Activated naive CD4-positive, alpha-beta T cell treated with Interleukin-2 at 50 U/mL for 16 hours (primary cell): ENCODE data around the gene CAMK2A.

Experiments
- DNase-seq: peaks from one replicate; pipeline ENCODE4 v3.0.0-alpha.2; 2020

The CAMK2A gene

GRCh38 chr5:150209099-150209635 is 80.4 kb downstream of the CAMK2A start:
- no peak for DNase-seq

- no peak for DNase-seq
Observed at GRCh38 chr5:150208187-150209098, 81.1 kb downstream of the CAMK2A start.

GRCh38 chr5:150206779-150207115 is 82.8 kb downstream of the CAMK2A start:
- DNase-seq: no peak

- no peak for DNase-seq
Observed at GRCh38 chr5:150206098-150206778, 83.3 kb downstream of the CAMK2A start.

GRCh38 chr5:150204590-150204960 is 85.0 kb downstream of the CAMK2A start:
- no peak for DNase-seq

GRCh38 chr5:150203832-150204589 is 85.6 kb downstream of the CAMK2A start:
- DNase-seq: no peak

- DNase-seq: no peak
Observed at GRCh38 chr5:150202501-150202900, 87.1 kb downstream of the CAMK2A start.

GRCh38 chr5:150197476-150197875 is 92.1 kb downstream of the CAMK2A start:
- no peak for DNase-seq

GRCh38 chr5:150196986-150197385 is 92.6 kb downstream of the CAMK2A start:
- DNase-seq: no peak

- no peak for DNase-seq
Observed at GRCh38 chr5:150196514-150196913, 93.1 kb downstream of the CAMK2A start.

GRCh38 chr5:150195736-150196485 is 93.7 kb downstream of the CAMK2A start:
- no peak for DNase-seq

GRCh38 chr5:150192462-150192861 is 97.1 kb downstream of the CAMK2A start:
- DNase-seq: no peak

GRCh38 chr5:150190987-150191386 is 98.6 kb downstream of the CAMK2A start:
- DNase-seq: no peak

GRCh38 chr5:150190503-150190979 is 99.0 kb downstream of the CAMK2A start:
- no peak for DNase-seq

- DNase-seq: no peak
Observed at GRCh38 chr5:150189728-150190502, 99.7 kb downstream of the CAMK2A start, which contains the start of gene SLC6A7. TSS of gene SLC6A7 (plus strand) at chr5:150190062. CDS start at chr5:150190328, 266 bp downstream.

GRCh38 chr5:150189326-150189725 is 100.2 kb downstream of the CAMK2A start:
- no peak for DNase-seq

GRCh38 chr5:150188146-150188842 is 101.3 kb downstream of the CAMK2A start:
- DNase-seq: no peak

GRCh38 chr5:150186897-150187296 is 102.7 kb downstream of the CAMK2A start:
- no peak for DNase-seq

GRCh38 chr5:150186137-150186536 is 103.4 kb downstream of the CAMK2A start:
- no peak for DNase-seq

- DNase-seq: no peak
Observed at GRCh38 chr5:150184990-150185912, 104.3 kb downstream of the CAMK2A start.
